Motor neuron (in vitro differentiated cells): ENCODE results near the gene KCTD10. TPM values are rescaled to one million over a fixed set of nuclear protein-coding genes. Genes with fewer than 3 reads are reported as not detected.
"Not testable (repeated sequence)": the region's sequence is repeated elsewhere in the genome, so short reads cannot be mapped to it uniquely, and the experiment has no call there.

ENCODE experiments used
- ATAC-seq, 8 experiments: fragments of 200-7000 bp; cut with Tn5 transposase; replicated peaks in 6 of 8; 2 replicates each; pipeline ENCODE4 v1.8.0; 2021; ENCODE audit warnings: mild to moderate bottlenecking in 8 of 8, moderate library complexity in 8 of 8
- H3K27ac ChIP-seq, 2 donors: fragments of 250-450 bp; sonication (Bioruptor Pico); 2 replicates each; pipeline ENCODE4 v1.9.0; 2021; ENCODE audit warnings: antibody characterized with exemption in 2 of 2, mild to moderate bottlenecking in 2 of 2, moderate library complexity in 1 of 2
- H3K4me1 ChIP-seq, 2 donors: fragments of 250-450 bp; sonication (Bioruptor Pico); replicated peaks in 1 of 2; 2 replicates each; pipeline ENCODE4 v1.6.1; 2021; ENCODE audit warnings: antibody characterized with exemption in 2 of 2, mild to moderate bottlenecking in 2 of 2, moderate library complexity in 1 of 2
- H3K4me3 ChIP-seq, 5 donors: fragments of 250-450 bp; sonication (Bioruptor Pico); 2 replicates each; pipeline ENCODE4 v1.9.0; 2021; ENCODE audit warnings: antibody characterized with exemption in 5 of 5, mild to moderate bottlenecking in 5 of 5, moderate library complexity in 4 of 5
- WGBS, 10 experiments: fragments of 450-650 bp; shearing (Covaris generic); methylation state at CpG; one replicate each; pipeline ENCODE4 v1.0.0; 2022; 5-methylcytosine and 5-hydroxymethylcytosine counted together
- in situ Hi-C, 9 experiments: fragments of 400-800 bp; cut with MboI; loops; one replicate each; pipeline ENCODE4 v1.15.0; 2021; ENCODE audit warnings: low sequenced_read_pairs in 9 of 9, low pct_unique_long_range_greater_than_20kb in 2 of 9; ENCODE audit not compliant: unreplicated experiment in 9 of 9
- total RNA-seq, 8 experiments: library from RNA; unstranded; fragments of 300-600 nt; gene quantifications; 2 replicates each; pipeline versions ENCODE4 v1.2.3 to v1.2.4, GENCODE V29; 2022

KCTD10 gene
- total RNA-seq, 8 experiments from 2014 or later, result 21.9 to 53.6 (median 40.2) TPM

DNA sequence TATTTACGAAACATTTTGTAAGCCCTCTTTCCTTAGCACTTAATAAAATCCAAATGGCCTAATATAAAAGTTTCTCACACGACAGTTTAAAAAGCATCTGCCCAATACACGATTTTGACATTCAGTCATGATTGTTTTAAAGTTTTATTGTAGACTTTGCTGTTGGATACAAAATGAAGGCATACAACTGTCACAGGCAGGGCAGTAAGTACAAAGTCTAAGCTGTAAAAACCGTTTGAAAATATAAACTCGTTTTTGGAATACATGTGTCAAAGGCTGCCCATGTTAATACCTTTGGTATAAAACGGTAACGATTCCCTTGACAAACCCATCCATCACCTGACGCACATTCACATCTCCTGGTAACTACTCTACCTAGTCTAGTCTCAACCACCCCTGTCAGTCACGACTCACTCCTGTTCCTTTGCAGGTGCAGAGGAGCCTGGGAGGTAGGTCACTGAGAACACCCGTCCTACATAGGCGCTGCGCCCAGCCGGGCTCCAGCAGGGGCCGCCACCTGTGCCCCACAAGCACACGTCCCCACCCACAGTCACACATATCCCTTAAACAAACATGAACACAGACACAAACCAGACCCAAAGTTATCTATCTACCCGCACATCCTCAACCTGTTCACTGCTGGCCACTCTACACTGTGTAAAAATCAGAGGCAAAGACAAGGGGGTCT lies 27.1 kb downstream of the KCTD10 start:
- WGBS, 10 experiments, result 66 to 100% (median 90%) methylated on average over 2 to 10 of the region's 16 CpGs; no CpG with 5 or more reads in 2 of the 10 experiments
- Histone ChIP-seq H3K27ac (no peak overlapping the region), H3K4me1 (no peaks in the 10 kb centered on the region), H3K4me3 (no peak overlapping the region)
- in situ Hi-C loops, result no loop called here
- no peak for ATAC-seq

- in situ Hi-C loops, result no loop called here
- Histone ChIP-seq H3K4me3 (no peak overlapping the region), H3K27ac (no peak overlapping the region), H3K4me1 (no peaks in the 10 kb centered on the region)
- ATAC-seq, result no peak
- 37 to 100% (median 94%) methylated on average over 2 to 8 of the region's 8 CpGs; no CpG with 5 or more reads in 1 of the 10 experiments for WGBS, 10 experiments
These were observed 28.3 kb downstream of the KCTD10 start for GRCh38 chr12:109448707-109449390.

DNA sequence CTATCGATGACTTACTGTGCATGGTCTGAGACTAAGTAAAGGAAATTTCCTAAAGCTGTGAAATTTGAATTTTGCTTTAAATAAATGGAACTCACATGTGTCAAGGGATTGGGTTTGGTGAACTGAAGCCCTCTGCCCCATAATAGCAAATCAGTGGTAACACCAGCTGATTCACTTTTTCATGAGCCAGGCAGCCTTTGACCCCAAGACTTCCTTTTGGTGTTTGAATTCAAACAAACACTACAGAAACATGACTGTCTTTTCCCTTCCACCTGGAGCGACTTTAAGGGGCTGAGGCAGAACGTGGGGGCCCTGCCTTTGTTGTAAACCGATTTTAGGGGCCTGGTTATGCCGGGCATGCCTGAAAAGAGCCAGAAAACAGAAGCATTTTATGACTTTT lies 28.8 kb downstream of the KCTD10 start:
- Histone ChIP-seq H3K4me1 (no peaks in the 10 kb centered on the region), H3K27ac (no peak overlapping the region), H3K4me3 (no peak overlapping the region)
- ATAC-seq, result no peak
- WGBS, 10 experiments, result 67 to 100% (median 88%) methylated on average over 1 to 5 of the region's 5 CpGs; no CpG with 5 or more reads in 2 of the 10 experiments
- in situ Hi-C loops, result no loop called here

- no peak overlapping the region for H3K27ac ChIP-seq
- in situ Hi-C loops, result no loop called here
- H3K4me3 ChIP-seq, result no peak overlapping the region
- ATAC-seq, result no peak
- 69 to 100% (median 88%) methylated on average over 1 to 8 of the region's 9 CpGs; no CpG with 5 or more reads in 3 of the 10 experiments for WGBS, 10 experiments
- no peaks in the 10 kb centered on the region for H3K4me1 ChIP-seq
These were observed 29.6 kb downstream of the KCTD10 start for GRCh38 chr12:109447482-109447881.

DNA sequence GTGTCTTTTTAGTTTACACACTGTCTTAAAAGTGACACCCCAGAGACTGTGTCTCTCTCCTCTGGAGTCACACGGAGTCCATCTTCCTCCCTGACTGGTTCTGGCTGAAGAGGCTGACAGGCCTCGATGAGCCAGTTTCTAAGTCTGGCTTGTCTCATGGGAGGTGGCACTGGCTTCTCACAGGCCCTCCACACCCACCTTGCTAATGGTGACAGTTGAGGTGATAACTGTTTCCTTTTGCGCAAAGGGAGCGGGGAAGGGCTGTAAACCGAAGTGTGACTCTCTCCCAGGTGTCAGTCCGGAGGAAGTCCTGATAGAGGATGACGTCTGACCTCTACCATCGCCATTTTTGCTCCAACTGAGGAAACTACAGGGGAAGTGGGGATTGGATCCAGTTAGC lies 30.2 kb downstream of the KCTD10 start:
- in situ Hi-C loops, result no loop called here
- Histone ChIP-seq H3K27ac (peak overlapping the region in 1 of 2 donors; percentile 39), H3K4me1 (no peaks in the 10 kb centered on the region), H3K4me3 (no peak overlapping the region)
- no peak for ATAC-seq
- 0 to 100% (median 90%) methylated on average over 1 to 5 of the region's 8 CpGs; no CpG with 5 or more reads in 5 of the 10 experiments for WGBS, 10 experiments

DNA sequence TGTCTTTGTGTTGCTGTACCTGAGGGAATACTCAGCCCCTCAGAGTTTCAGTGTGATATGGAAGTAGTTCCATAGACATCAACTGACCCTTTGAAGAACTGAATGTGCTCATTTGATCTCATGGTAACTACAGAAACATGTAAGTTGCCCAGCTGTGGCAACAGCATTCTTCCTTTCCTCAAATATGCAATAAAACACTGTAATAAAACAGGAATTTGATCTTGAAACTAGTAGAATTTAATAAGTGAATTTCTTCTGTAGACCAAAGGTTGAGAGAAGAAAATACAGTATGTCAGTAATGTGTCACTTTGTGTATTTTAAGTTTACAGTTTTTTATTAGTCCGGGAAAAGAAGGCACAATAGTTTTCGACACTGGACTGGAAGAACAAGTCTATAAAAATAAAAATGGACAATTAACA lies 31.9 kb downstream of the KCTD10 start:
- Histone ChIP-seq H3K4me1 (peaks cover 8 to 10% of the 10 kb centered on the region in 2 donors), H3K4me3 (no peak overlapping the region), H3K27ac (no peak overlapping the region)
- WGBS, 10 experiments, result 0 to 100% (median 91%) methylated on average over 1 to 2 of the region's 2 CpGs; no CpG with 5 or more reads in 1 of the 10 experiments
- no peak for ATAC-seq
- in situ Hi-C loops, result no loop called here

GRCh38 chr12:109444259-109444658 lies 32.8 kb downstream of the KCTD10 start:
- Histone ChIP-seq H3K4me1 (peaks cover 8 to 10% of the 10 kb centered on the region in 2 donors), H3K4me3 (no peak overlapping the region), H3K27ac (no peak overlapping the region)
- in situ Hi-C loops, result no loop called here
- WGBS, 10 experiments, result 0 to 93% (median 60%) methylated on average over 1 to 6 of the region's 6 CpGs; no CpG with 5 or more reads in 3 of the 10 experiments
- ATAC-seq, result peak in 3 of 8 experiments; percentile 59 to 81 (median 67)

DNA sequence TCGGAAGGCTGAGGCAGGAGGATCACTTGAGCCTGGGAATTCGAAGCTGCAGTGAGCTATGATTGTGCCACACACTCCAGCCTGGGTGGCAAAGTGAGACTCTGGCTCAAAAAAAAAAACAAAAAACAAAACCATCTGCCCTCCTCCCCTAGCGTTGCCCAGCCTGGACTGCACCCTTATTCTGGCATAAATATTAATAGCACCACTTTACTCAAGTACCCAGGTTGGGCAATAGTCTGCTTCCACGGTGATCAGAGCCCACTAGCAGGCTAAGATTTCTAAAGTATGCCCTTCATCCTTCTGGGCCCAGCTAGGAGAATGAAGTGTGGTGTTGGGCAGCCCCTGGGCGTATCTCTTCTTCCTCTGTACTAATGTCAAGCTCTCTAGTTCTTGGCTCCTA lies 33.3 kb downstream of the KCTD10 start:
- Histone ChIP-seq H3K27ac (no peak overlapping the region), H3K4me1 (peaks cover 8 to 10% of the 10 kb centered on the region in 2 donors), H3K4me3 (no peak overlapping the region)
- WGBS, 10 experiments, result 0 to 100% (median 82%) methylated on average over 1 to 4 of the region's 5 CpGs; no CpG with 5 or more reads in 3 of the 10 experiments
- ATAC-seq, result peak in 3 of 8 experiments; percentile 42 to 73 (median 54)
- in situ Hi-C loops, result no loop called here

GRCh38 chr12:109440851-109441490 lies 36.1 kb downstream of the KCTD10 start:
- WGBS, 10 experiments, result 33 to 85% (median 42%) methylated on average over 2 to 9 of the region's 9 CpGs; no CpG with 5 or more reads in 2 of the 10 experiments
- H3K4me3 ChIP-seq, result no peak overlapping the region
- in situ Hi-C loops, result no loop called here
- peak in 4 of 8 experiments; percentile 37 to 60 (median 58) for ATAC-seq
- no peak overlapping the region for H3K27ac ChIP-seq
- H3K4me1 ChIP-seq, result peaks cover 8 to 10% of the 10 kb centered on the region in 2 donors

GRCh38 chr12:109439951-109440350 lies 37.1 kb downstream of the KCTD10 start:
- 85 to 100% (median 95%) methylated on average over 1 to 13 of the region's 13 CpGs; no CpG with 5 or more reads in 3 of the 10 experiments for WGBS, 10 experiments
- H3K27ac ChIP-seq, ATAC-seq, H3K4me3 ChIP-seq, in situ Hi-C loops: not testable (repeated sequence)
- peaks cover 8 to 10% of the 10 kb centered on the region in 2 donors for H3K4me1 ChIP-seq

- in situ Hi-C loops, result no loop called here
- Histone ChIP-seq H3K4me3 (no peak overlapping the region), H3K27ac (no peak overlapping the region), H3K4me1 (peaks cover 8 to 10% of the 10 kb centered on the region in 2 donors)
- ATAC-seq, result no peak
- WGBS, 10 experiments, result 8 to 93% (median 81%) methylated on average over 2 to 6 of the region's 6 CpGs; no CpG with 5 or more reads in 2 of the 10 experiments
These were observed 37.9 kb downstream of the KCTD10 start for GRCh38 chr12:109439181-109439580.

GRCh38 chr12:109436188-109436560 lies 40.9 kb downstream of the KCTD10 start:
- Histone ChIP-seq H3K4me3 (no peak overlapping the region), H3K4me1 (peaks cover 6 to 9% of the 10 kb centered on the region in 2 donors), H3K27ac (no peak overlapping the region)
- 13 to 67% (median 43%) methylated on average over 1 to 7 of the region's 7 CpGs; no CpG with 5 or more reads in 1 of the 10 experiments for WGBS, 10 experiments
- in situ Hi-C loops, result no loop called here
- peak in 2 of 8 experiments; percentile 9 to 64 for ATAC-seq
